Skeletal muscle tissue (tissue), 4 donors: Measurements from ENCODE around the gene OSGIN1. TPM values are rescaled to one million over a fixed set of nuclear protein-coding genes. Genes with fewer than 3 reads are reported as not detected.
"Not testable (repeated sequence)": the region's sequence is repeated elsewhere in the genome, so short reads cannot be mapped to it uniquely, and the experiment has no call there.

Experiments
- H3K27ac ChIP-seq: one replicate; pipeline ENCODE4 v1.7.0; 2013; ENCODE audit warnings: mild to moderate bottlenecking, low read depth, low read length, inconsistent platforms
- H3K27me3 ChIP-seq, 3 donors: one replicate each; pipeline ENCODE4 v1.7.0; 2013; ENCODE audit warnings: low read length in 3 of 3; ENCODE audit not compliant: control insufficient read depth in 3 of 3, insufficient read depth in 3 of 3
- H3K36me3 ChIP-seq, 3 donors: one replicate each; pipeline ENCODE4 v1.7.0; 2013; ENCODE audit warnings: low read length in 3 of 3; ENCODE audit not compliant: control insufficient read depth in 3 of 3, insufficient read depth in 3 of 3
- H3K4me1 ChIP-seq, 3 donors: one replicate each; pipeline ENCODE4 v1.7.0; 2013; ENCODE audit warnings: low read length in 3 of 3, mild to moderate bottlenecking in 3 of 3; ENCODE audit not compliant: control insufficient read depth in 3 of 3, insufficient read depth in 3 of 3
- H3K4me3 ChIP-seq, 3 donors: one replicate each; pipeline ENCODE4 v1.7.0; 2013; ENCODE audit warnings: low read length in 3 of 3
- H3K9ac ChIP-seq, 3 donors: one replicate each; pipeline ENCODE4 v1.7.0; 2013; ENCODE audit warnings: low read length in 3 of 3, mild to moderate bottlenecking in 3 of 3, moderate library complexity in 2 of 3, low read depth in 1 of 3
- H3K9me3 ChIP-seq, 3 donors: one replicate each; pipeline ENCODE4 v1.7.0; 2013; ENCODE audit warnings: low read length in 3 of 3; ENCODE audit not compliant: control insufficient read depth in 3 of 3
- total RNA-seq: library from RNA; depleted of rRNA; stranded (reverse); fragments of >200 nt; gene quantifications from one replicate; pipeline ENCODE4 v1.2.3, GENCODE V29; 2014
- donor health status: Osteomylitis.

OSGIN1 gene
- total RNA-seq, 1 donor from 2014 or later, result 0.52 TPM

GRCh38 chr16:83940630-83941378, 12.2 kb upstream of the OSGIN1 start:
- H3K9me3 ChIP-seq, result no peaks in the 10 kb centered on the region
- peaks cover 10 to 22% (median 13%) of the 10 kb centered on the region in 3 donors for H3K27me3 ChIP-seq
- peaks cover 0 to 5% (median 0%) of the 10 kb centered on the region in 3 donors for H3K4me1 ChIP-seq
- H3K27ac ChIP-seq, result no peak overlapping the region
- no peak overlapping the region for H3K9ac ChIP-seq
- no peaks in the 10 kb centered on the region for H3K36me3 ChIP-seq
- no peak overlapping the region for H3K4me3 ChIP-seq

GRCh38 chr16:83941546-83941945, 11.5 kb upstream of the OSGIN1 start:
- not testable (repeated sequence) for H3K4me1 ChIP-seq, H3K36me3 ChIP-seq, H3K9ac ChIP-seq, H3K27ac ChIP-seq, H3K9me3 ChIP-seq, H3K4me3 ChIP-seq
- peaks cover 10 to 17% (median 11%) of the 10 kb centered on the region in 3 donors for H3K27me3 ChIP-seq

GRCh38 chr16:83942074-83942473, 11.0 kb upstream of the OSGIN1 start:
- Histone ChIP-seq H3K9me3 (no peaks in the 10 kb centered on the region), H3K36me3 (no peaks in the 10 kb centered on the region), H3K4me3 (no peak overlapping the region), H3K27me3 (peaks cover 9 to 13% (median 10%) of the 10 kb centered on the region in 3 donors), H3K27ac (no peak overlapping the region), H3K4me1 (peaks cover 0 to 5% (median 0%) of the 10 kb centered on the region in 3 donors), H3K9ac (no peak overlapping the region)

- no peaks in the 10 kb centered on the region for H3K9me3 ChIP-seq
- peaks cover 0 to 5% (median 0%) of the 10 kb centered on the region in 3 donors for H3K4me1 ChIP-seq
- H3K4me3 ChIP-seq, result no peak overlapping the region
- H3K9ac ChIP-seq, result no peak overlapping the region
- H3K36me3 ChIP-seq, result no peaks in the 10 kb centered on the region
- peaks cover 5 to 13% (median 10%) of the 10 kb centered on the region in 3 donors for H3K27me3 ChIP-seq
- no peak overlapping the region for H3K27ac ChIP-seq
Measured at GRCh38 chr16:83942815-83943515, 10.1 kb upstream of the OSGIN1 start.

GRCh38 chr16:83943516-83944050, 9.5 kb upstream of the OSGIN1 start:
- H3K27me3 ChIP-seq, result peaks cover 5 to 10% (median 10%) of the 10 kb centered on the region in 3 donors
- no peak overlapping the region for H3K9ac ChIP-seq
- no peaks in the 10 kb centered on the region for H3K36me3 ChIP-seq
- H3K27ac ChIP-seq, result no peak overlapping the region
- H3K4me1 ChIP-seq, result peaks cover 0 to 5% (median 0%) of the 10 kb centered on the region in 3 donors
- H3K4me3 ChIP-seq, result no peak overlapping the region
- H3K9me3 ChIP-seq, result no peaks in the 10 kb centered on the region

GRCh38 chr16:83945587-83945986, 7.5 kb upstream of the OSGIN1 start:
- no peak overlapping the region for H3K4me3 ChIP-seq
- no peaks in the 10 kb centered on the region for H3K36me3 ChIP-seq
- no peak overlapping the region for H3K27ac ChIP-seq
- no peaks in the 10 kb centered on the region for H3K4me1 ChIP-seq
- H3K9ac ChIP-seq, result no peak overlapping the region
- H3K27me3 ChIP-seq, result peaks cover under 1 to 6% (median 5%) of the 10 kb centered on the region in 3 donors
- H3K9me3 ChIP-seq, result no peaks in the 10 kb centered on the region

GRCh38 chr16:83946154-83946780, 6.8 kb upstream of the OSGIN1 start:
- Histone ChIP-seq H3K4me3 (no peak overlapping the region), H3K4me1 (no peaks in the 10 kb centered on the region), H3K9ac (no peak overlapping the region), H3K27me3 (peaks cover 0 to 6% (median 0%) of the 10 kb centered on the region in 3 donors), H3K36me3 (no peaks in the 10 kb centered on the region), H3K27ac (no peak overlapping the region), H3K9me3 (no peaks in the 10 kb centered on the region)

- Histone ChIP-seq H3K36me3 (no peaks in the 10 kb centered on the region), H3K4me3 (no peak overlapping the region), H3K9ac (no peak overlapping the region), H3K9me3 (no peaks in the 10 kb centered on the region), H3K27ac (no peak overlapping the region), H3K4me1 (no peaks in the 10 kb centered on the region), H3K27me3 (peaks cover 0 to under 1% (median 0%) of the 10 kb centered on the region in 3 donors)
Measured at GRCh38 chr16:83946781-83947566, 6.1 kb upstream of the OSGIN1 start.

- Histone ChIP-seq H3K36me3 (no peaks in the 10 kb centered on the region), H3K4me1 (peaks cover 5 to 6% (median 5%) of the 10 kb centered on the region in 3 donors), H3K27me3 (no peaks in the 10 kb centered on the region), H3K9me3 (no peaks in the 10 kb centered on the region), H3K4me3 (no peak overlapping the region), H3K27ac (no peak overlapping the region), H3K9ac (no peak overlapping the region)
Measured at GRCh38 chr16:83947642-83948234, 5.3 kb upstream of the OSGIN1 start.
